Mesodermal cell (in vitro differentiated cells): Measurements from ENCODE around the gene CCDC183.
A peak's percentile ranks its signal among the peaks of the same experiment; 100 is the strongest.

Experiments used
- H3K27ac ChIP-seq: 2 replicates; pipeline ENCODE4 v1.7.0; 2013; ENCODE audit warnings: mild to moderate bottlenecking, low read depth, low read length, moderate library complexity; ENCODE audit not compliant: severe bottlenecking
- H3K36me3 ChIP-seq: 2 replicates; pipeline ENCODE4 v1.7.1; 2013; ENCODE audit warnings: mild to moderate bottlenecking, low read length, moderate library complexity; ENCODE audit not compliant: control insufficient read depth, insufficient read depth
- H3K4me1 ChIP-seq: one replicate; pipeline ENCODE4 v1.7.1; 2013; ENCODE audit warnings: mild to moderate bottlenecking, low read length; ENCODE audit not compliant: insufficient read depth, control insufficient read depth, poor library complexity, severe bottlenecking
- H3K4me3 ChIP-seq: 2 replicates; pipeline ENCODE4 v1.7.0; 2013; ENCODE audit warnings: low read length, control low read depth, mild to moderate bottlenecking; ENCODE audit not compliant: insufficient read depth, poor library complexity, severe bottlenecking; ENCODE audit errors: extremely low read depth
- H3K9me3 ChIP-seq: 2 replicates; pipeline ENCODE4 v1.7.1; 2013; ENCODE audit warnings: mild to moderate bottlenecking, low read length, moderate library complexity; ENCODE audit not compliant: control insufficient read depth
- WGBS, 2 experiments: methylation state at CpG; one replicate each; pipeline ENCODE4 v1.1.5; 2013; ENCODE audit warnings: missing lambda C conversion rate in 2 of 2; ENCODE audit not compliant: insufficient coverage in 2 of 2; 5-methylcytosine and 5-hydroxymethylcytosine counted together

The CCDC183 gene

DNA sequence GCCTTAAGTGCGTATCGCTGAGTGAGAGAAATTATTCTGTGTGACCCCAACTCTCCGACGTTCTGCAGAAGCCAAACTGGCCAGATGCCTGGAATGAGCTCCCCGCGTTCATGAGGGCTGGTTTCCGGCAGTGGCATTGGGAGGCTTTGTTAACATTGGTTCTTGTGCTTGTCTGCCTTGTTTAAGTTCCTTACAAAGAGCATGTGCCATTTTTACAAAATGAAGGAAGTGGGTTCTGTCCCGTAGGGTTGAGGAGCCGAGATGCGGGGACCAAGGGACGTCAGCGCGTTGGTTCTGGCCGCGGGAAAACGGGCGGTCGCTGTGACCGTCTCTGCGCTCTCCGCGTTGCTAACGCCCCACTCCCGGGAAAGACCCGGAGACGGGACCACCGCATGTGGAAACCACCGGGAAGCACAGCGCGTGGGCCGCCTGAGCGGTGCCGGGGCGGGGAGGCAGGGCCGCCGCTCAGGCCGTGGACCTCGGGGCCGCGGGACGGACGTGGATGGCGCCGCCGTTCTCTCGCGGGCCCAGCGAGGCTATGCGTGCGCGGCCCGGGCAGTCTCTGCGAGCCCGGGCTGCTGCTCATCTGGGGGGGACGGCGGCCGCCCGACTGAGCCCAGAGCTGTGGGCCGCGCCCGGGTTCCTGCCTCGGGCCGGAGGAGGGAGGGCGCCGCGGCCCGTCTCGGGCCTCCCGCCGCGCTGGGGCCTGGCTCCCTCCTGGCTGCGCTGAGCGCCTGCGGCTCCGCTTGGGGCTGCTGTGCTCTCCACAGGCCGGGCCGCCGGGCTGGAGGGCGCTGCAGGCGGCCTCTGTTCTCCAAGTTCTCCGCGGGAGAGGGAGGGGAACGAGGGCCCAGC lies 25.1 kb downstream of the CCDC183 start:
- peaks cover 3% of the 10 kb centered on the region for H3K4me1 ChIP-seq
- H3K9me3 ChIP-seq = no peaks in the 10 kb centered on the region
- H3K27ac ChIP-seq = peak overlapping the region; percentile 30
- peaks cover 51% of the 10 kb centered on the region for H3K36me3 ChIP-seq
- WGBS, 2 experiments = 18 to 20% methylated on average over 57 to 77 of the region's 83 CpGs
- peak overlapping the region; percentile 3 for H3K4me3 ChIP-seq

- H3K9me3 ChIP-seq = no peaks in the 10 kb centered on the region
- H3K4me1 ChIP-seq = peaks cover 3% of the 10 kb centered on the region
- no peak overlapping the region for H3K27ac ChIP-seq
- H3K36me3 ChIP-seq = peaks cover 49% of the 10 kb centered on the region
- WGBS, 2 experiments = 73 to 74% methylated on average over 40 to 42 of the region's 42 CpGs
- H3K4me3 ChIP-seq = no peak overlapping the region
These were observed 25.8 kb downstream of the CCDC183 start for GRCh38 chr9:136821826-136822544.

- no peaks in the 10 kb centered on the region for H3K9me3 ChIP-seq
- H3K4me1 ChIP-seq = peaks cover 3% of the 10 kb centered on the region
- H3K4me3 ChIP-seq = no peak overlapping the region
- H3K36me3 ChIP-seq = peaks cover 53% of the 10 kb centered on the region
- 91 to 94% methylated on average over 23 to 28 of the region's 30 CpGs for WGBS, 2 experiments
- H3K27ac ChIP-seq = no peak overlapping the region
These were observed 27.3 kb downstream of the CCDC183 start for GRCh38 chr9:136823136-136824046.

DNA sequence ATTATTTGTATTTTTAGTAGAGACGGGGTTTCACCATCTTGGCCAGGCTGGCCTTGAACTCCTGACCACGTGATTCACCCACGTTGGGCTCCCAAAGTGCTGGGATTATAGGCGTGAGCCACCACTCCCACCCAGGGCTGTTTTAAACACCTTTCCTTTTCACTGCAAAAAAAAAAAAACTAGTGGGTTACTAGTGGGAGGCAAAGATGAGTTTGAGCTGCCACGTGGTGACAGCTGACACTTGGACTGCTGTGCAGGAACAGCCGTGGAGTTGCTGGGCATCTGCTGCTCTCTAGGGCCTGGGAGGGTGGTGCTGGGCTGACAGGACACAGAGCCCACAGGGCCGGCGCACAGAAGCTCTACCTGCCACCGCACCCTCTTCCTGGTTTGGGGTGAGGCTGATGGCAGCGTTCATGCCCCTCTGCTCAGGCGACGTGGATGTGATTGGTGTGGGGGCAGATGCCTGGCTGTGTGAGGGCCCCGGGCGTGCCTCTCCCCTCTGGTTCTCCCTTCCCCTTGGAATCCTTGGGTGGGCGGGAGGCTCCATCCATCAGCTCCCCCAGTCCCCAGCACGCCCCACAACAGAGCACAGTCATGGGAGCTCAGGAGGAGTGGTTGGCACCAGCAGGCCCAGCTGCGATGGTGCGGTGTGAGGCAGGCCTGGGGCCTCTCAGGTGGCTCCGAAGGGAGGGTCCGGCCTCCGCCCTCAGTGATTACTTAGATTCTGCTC lies 28.5 kb downstream of the CCDC183 start:
- H3K27ac ChIP-seq = no peak overlapping the region
- H3K9me3 ChIP-seq = no peaks in the 10 kb centered on the region
- no peak overlapping the region for H3K4me3 ChIP-seq
- H3K36me3 ChIP-seq = peaks cover 60% of the 10 kb centered on the region
- 96 to 98% methylated on average over 17 to 18 of the region's 21 CpGs for WGBS, 2 experiments
- peaks cover 3% of the 10 kb centered on the region for H3K4me1 ChIP-seq

GRCh38 chr9:136825295-136826187 lies 29.4 kb downstream of the CCDC183 start:
- 95 to 98% methylated on average over 37 to 38 of the region's 44 CpGs for WGBS, 2 experiments
- no peak overlapping the region for H3K4me3 ChIP-seq
- H3K36me3 ChIP-seq = peaks cover 68% of the 10 kb centered on the region

DNA sequence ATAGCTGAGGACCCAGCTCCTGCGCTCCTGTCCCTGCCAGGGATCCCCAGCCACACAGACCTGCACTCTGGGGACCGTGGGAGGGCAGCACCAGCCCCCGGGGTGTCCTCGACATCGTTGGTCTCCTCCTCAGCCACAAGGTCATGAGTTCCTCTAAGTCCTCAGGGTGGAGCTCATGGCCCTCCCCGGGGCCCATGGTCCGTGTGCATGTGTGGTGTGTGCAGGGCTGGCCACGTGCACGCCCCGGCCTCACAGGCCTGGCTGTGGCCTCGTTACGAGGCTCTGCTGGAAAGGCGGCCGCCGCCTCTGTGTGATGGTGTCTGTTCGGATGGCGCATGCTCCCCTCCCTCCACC lies 30.0 kb downstream of the CCDC183 start:
- WGBS, 2 experiments = 95 to 96% methylated on average over 10 to 12 of the region's 17 CpGs
- H3K4me3 ChIP-seq = no peak overlapping the region
- peaks cover 75% of the 10 kb centered on the region for H3K36me3 ChIP-seq
- no peak overlapping the region for H3K27ac ChIP-seq
- peaks cover 3% of the 10 kb centered on the region for H3K4me1 ChIP-seq
- H3K9me3 ChIP-seq = no peaks in the 10 kb centered on the region

More at GRCh38 chr9:136825295-136826187, 29.4 kb downstream of the CCDC183 start:
- Histone ChIP-seq H3K9me3 (no peaks in the 10 kb centered on the region), H3K4me1 (peaks cover 3% of the 10 kb centered on the region), H3K27ac (no peak overlapping the region)

GRCh38 chr9:136826703-136827582 lies 30.8 kb downstream of the CCDC183 start:
- WGBS, 2 experiments = 95 to 96% methylated on average over 15 to 22 of the region's 24 CpGs
- Histone ChIP-seq H3K4me1 (peaks cover under 1% of the 10 kb centered on the region), H3K27ac (no peak overlapping the region), H3K4me3 (no peak overlapping the region), H3K36me3 (peaks cover 82% of the 10 kb centered on the region), H3K9me3 (no peaks in the 10 kb centered on the region)

GRCh38 chr9:136827794-136828473 lies 31.8 kb downstream of the CCDC183 start:
- H3K4me3 ChIP-seq = no peak overlapping the region
- H3K4me1 ChIP-seq = no peaks in the 10 kb centered on the region
- no peak overlapping the region for H3K27ac ChIP-seq
- H3K36me3 ChIP-seq = peaks cover 91% of the 10 kb centered on the region
- H3K9me3 ChIP-seq = no peaks in the 10 kb centered on the region
- WGBS, 2 experiments = 97 to 98% methylated on average over 8 to 9 of the region's 14 CpGs
